A549 treated with ZK216348 at 1 μM for 4 hours (cell line): ENCODE data around the gene MAP3K13. TPM values are rescaled to one million over a fixed set of nuclear protein-coding genes. Genes with fewer than 3 reads are reported as not detected.

Experiments used
- total RNA-seq: library from RNA; stranded (reverse); fragments of 200-300 nt; extraction: Qiagen RNA extraction; gene quantifications from 5 replicates; pipeline ENCODE4 v1.2.3, GENCODE V29; 2022; ENCODE audit warnings: low read depth

The MAP3K13 gene, protein sequence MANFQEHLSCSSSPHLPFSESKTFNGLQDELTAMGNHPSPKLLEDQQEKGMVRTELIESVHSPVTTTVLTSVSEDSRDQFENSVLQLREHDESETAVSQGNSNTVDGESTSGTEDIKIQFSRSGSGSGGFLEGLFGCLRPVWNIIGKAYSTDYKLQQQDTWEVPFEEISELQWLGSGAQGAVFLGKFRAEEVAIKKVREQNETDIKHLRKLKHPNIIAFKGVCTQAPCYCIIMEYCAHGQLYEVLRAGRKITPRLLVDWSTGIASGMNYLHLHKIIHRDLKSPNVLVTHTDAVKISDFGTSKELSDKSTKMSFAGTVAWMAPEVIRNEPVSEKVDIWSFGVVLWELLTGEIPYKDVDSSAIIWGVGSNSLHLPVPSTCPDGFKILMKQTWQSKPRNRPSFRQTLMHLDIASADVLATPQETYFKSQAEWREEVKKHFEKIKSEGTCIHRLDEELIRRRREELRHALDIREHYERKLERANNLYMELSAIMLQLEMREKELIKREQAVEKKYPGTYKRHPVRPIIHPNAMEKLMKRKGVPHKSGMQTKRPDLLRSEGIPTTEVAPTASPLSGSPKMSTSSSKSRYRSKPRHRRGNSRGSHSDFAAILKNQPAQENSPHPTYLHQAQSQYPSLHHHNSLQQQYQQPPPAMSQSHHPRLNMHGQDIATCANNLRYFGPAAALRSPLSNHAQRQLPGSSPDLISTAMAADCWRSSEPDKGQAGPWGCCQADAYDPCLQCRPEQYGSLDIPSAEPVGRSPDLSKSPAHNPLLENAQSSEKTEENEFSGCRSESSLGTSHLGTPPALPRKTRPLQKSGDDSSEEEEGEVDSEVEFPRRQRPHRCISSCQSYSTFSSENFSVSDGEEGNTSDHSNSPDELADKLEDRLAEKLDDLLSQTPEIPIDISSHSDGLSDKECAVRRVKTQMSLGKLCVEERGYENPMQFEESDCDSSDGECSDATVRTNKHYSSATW
- 9.9 to 20.4 TPM (median 14.4 TPM) in 5 replicates for total RNA-seq

DNA sequence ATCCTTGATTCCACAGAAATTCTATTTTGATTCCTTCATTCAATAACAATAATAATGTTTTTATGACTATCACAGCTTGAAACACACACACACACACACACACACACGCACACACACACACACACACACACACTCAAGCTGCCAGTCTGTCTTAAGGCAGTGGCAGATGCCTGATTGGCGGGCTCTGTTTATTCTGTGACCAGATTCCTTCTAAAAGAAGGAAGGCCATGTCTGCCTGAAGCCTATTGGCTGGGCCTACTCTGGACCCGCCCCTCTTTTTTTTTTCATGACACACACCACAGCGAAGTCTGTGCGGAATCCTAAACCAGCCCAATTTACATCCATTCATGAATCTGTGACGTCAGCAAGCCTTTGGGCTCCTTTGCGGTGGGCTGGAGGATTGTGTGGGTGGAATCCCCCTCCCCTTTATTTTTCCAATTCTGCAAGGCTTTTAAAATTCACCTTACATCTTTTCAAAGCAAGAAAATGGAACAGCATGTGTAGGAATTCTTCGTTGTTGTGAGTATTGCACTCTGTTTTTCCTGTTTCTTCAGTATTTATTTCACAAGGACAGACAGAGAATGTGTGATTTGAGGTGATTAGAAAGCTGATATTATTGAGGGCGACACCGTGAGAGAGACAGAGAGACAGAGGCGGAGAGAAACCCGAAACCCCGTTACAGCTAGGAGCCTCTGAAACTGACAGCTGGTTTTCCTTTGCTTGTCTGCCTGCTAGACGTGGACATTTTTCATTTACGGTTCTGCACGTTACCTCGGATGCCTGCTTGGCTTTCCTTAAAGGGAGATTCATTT is at the start of gene MAP3K13:
MAP3K13 (plus strand) TSS at position 287 of the 812 bp plus-strand sequence. CDS start 65,446 bp downstream, outside the sequence.

GRCh38 chr3:185498503-185499396 is 135.8 kb downstream of the MAP3K13 start, which contains the start of gene TMEM41A:
TMEM41A (minus strand) TSS chr3:185499035; CDS start chr3:185498961, 74 bp downstream.

Other genes starting within 250 kb of the MAP3K13 start
- gene C3orf70, start 210.1 kb upstream of the MAP3K13 start, total RNA-seq, result 0.02 to 0.04 TPM in 2 of 5 replicates, not detected in the others
- gene EHHADH, start 109.1 kb upstream of the MAP3K13 start, total RNA-seq, result 1.8 to 3.1 TPM (median 2.7 TPM) in 5 replicates
- gene TMEM41A, start 135.9 kb downstream of the MAP3K13 start, total RNA-seq, result 17.4 to 23.4 TPM (median 21.5 TPM) in 5 replicates
- 5.5 to 7.5 TPM (median 6.7 TPM) in 5 replicates for gene LIPH, start 189.5 kb downstream of the MAP3K13 start, total RNA-seq
- gene SENP2, start 223.2 kb downstream of the MAP3K13 start, total RNA-seq, result 16.2 to 25.3 TPM (median 19.1 TPM) in 5 replicates